ENCODE measurements around the gene AQP11. TPM values are rescaled to one million over a fixed set of nuclear protein-coding genes. Genes with fewer than 3 reads are reported as not detected.

The AQP11 gene
- total RNA-seq, 1 experiment from 2014 or later: 12.7 TPM

DNA sequence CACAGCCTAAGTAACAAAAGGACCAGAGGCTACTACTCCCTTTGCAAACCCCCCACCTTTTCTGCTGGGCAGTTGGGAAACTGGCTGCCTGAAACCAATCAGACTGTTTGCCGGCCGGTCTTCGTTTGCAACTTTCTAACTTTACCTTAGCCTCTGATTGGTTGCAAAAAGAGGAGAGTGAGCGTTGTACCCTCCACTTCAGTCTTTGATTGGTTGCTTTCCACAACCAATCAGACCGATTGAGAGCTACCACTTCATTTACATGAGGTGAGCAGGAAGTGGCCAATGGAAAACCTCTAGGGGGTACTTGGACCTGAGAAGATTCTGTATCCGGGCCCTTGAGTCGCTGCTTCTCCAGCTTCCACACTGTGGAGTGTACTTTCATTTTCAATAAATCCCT is 66.6 kb downstream of the AQP11 start:
- no TSS peak for BruUV-seq (replicated peaks)
- no peak for TF ChIP-seq CTCF (IDR thresholded peaks at IDR 0.05; ENCODE audit: insufficient read depth in 1 of 2, low read depth in 1 of 2, low read length in 1 of 2, severe bottlenecking in 1 of 2, unreplicated experiment in 1 of 2)
- H3K27me3 Mint-ChIP-seq (ENCODE audit: insufficient read depth, unreplicated experiment): no peaks in the 10 kb centered on the region
- Histone ChIP-seq H3K4me3 (ENCODE audit: low read depth, low read length) (no peak overlapping the region), H3K27me3 (replicated peaks; ENCODE audit: control insufficient read depth, insufficient read depth, low read length) (no peaks in the 10 kb centered on the region), H3K4me1 (no peaks in the 10 kb centered on the region), H3K36me3 (ENCODE audit: control insufficient read depth, insufficient read depth, low read length) (no peaks in the 10 kb centered on the region), H3K9me3 (no peaks in the 10 kb centered on the region)
- DNase-seq: no peak
- POLR2A ChIA-PET: no interaction called here
- no peak overlapping the region for H3K27ac Mint-ChIP-seq (ENCODE audit: unreplicated experiment)
- no peaks in the 10 kb centered on the region for H3K9me3 Mint-ChIP-seq (ENCODE audit: unreplicated experiment)
- intact Hi-C loops (cut with micrococcal nuclease; ENCODE audit: unreplicated experiment): no loop called here
- no peak overlapping the region for H3K4me3 Mint-ChIP-seq (ENCODE audit: unreplicated experiment)
- H3K36me3 Mint-ChIP-seq (ENCODE audit: insufficient read depth, unreplicated experiment): peaks cover 9% of the 10 kb centered on the region
- CTCF ChIA-PET: no interaction called here
- no peaks in the 10 kb centered on the region for H3K4me1 Mint-ChIP-seq (ENCODE audit: low read depth, unreplicated experiment)

DNA sequence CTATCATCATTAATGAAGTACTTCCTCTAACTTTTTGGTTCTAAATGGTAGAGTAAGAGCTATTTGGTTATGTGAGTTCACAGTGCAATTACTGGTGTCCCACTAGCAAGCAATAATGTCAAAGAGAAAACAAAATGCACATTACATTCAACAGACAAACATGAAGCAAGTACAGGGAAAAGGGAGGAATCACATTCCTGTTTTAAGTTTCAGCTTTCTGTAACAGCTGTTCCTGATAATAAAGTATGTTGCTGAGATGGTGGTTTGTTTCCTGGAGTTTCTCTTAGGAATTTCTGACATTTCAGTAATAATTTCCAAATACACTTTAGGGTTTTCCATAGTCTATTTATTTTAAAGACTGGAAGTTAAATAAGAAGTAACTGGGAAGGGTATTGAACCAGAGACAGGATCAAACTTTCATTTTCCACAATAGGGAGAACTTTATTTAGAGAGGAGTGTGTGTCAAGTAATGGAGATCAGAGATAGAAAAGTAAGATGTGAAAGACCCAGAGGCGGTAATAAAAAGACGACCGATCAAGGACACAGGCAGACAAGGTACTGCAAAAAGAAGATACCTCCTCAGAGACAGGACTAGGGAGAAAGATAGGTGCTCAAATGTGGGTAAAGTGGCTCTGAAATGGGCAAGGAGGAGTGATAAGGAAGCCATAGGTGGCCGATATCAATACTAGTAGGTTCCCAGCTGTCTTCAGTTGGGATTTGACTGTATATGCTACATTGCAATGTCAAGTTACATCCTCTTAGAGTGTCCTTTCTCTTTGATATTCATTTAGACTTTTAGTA is 68.7 kb downstream of the AQP11 start:
- H3K9me3 ChIP-seq: no peaks in the 10 kb centered on the region
- Mint-ChIP-seq H3K36me3 (ENCODE audit: insufficient read depth, unreplicated experiment) (peaks cover 17% of the 10 kb centered on the region), H3K4me3 (ENCODE audit: unreplicated experiment) (no peak overlapping the region), H3K27me3 (ENCODE audit: insufficient read depth, unreplicated experiment) (no peaks in the 10 kb centered on the region), H3K27ac (ENCODE audit: unreplicated experiment) (no peak overlapping the region), H3K9me3 (ENCODE audit: unreplicated experiment) (no peaks in the 10 kb centered on the region), H3K4me1 (ENCODE audit: low read depth, unreplicated experiment) (no peaks in the 10 kb centered on the region)
- H3K27me3 ChIP-seq (replicated peaks; ENCODE audit: control insufficient read depth, insufficient read depth, low read length): no peaks in the 10 kb centered on the region
- no peaks in the 10 kb centered on the region for H3K4me1 ChIP-seq
- TF ChIP-seq CTCF (IDR thresholded peaks at IDR 0.05; ENCODE audit: insufficient read depth in 1 of 2, low read depth in 1 of 2, low read length in 1 of 2, severe bottlenecking in 1 of 2, unreplicated experiment in 1 of 2): no peak
- intact Hi-C loops (cut with micrococcal nuclease; ENCODE audit: unreplicated experiment): no loop called here
- CTCF ChIA-PET: interaction anchor here (0.6 kb wide), 1 partner anchor 41 kb away, joined by 6 read pairs; no protein-coding TSS in a partner anchor
- BruUV-seq (replicated peaks): no TSS peak
- POLR2A ChIA-PET: no interaction called here
- no peaks in the 10 kb centered on the region for H3K36me3 ChIP-seq (ENCODE audit: control insufficient read depth, insufficient read depth, low read length)
- no peak for DNase-seq
- no peak overlapping the region for H3K4me3 ChIP-seq (ENCODE audit: low read depth, low read length)

Other genes starting within 250 kb of the AQP11 start
- 81.1 and 90.1 TPM in 2 replicates for gene PAK1, start 115.9 kb upstream of the AQP11 start, total RNA-seq (2022)
- gene CLNS1A, start 47.8 kb downstream of the AQP11 start, total RNA-seq (2022): 282 and 306 TPM in 2 replicates
- 108 and 121 TPM in 2 replicates for gene RSF1, start 230.8 kb downstream of the AQP11 start, total RNA-seq (2022)
- 87.7 and 89.7 TPM in 2 replicates for gene AAMDC, start 231.2 kb downstream of the AQP11 start, total RNA-seq (2022)

Measured in Caco-2 (cell line).